A549 (cell line): ENCODE measurements around the gene MEG3. TPM values are rescaled to one million over a fixed set of nuclear protein-coding genes. Genes with fewer than 3 reads are reported as not detected.

Experiments
- ATAC-seq, 2 experiments: fragments of 200-7000 bp in 1 of 2; fragments of >200 bp in 1 of 2; cut with Nextera tagmentation in 1 of 2; cut with Tn5 transposase in 1 of 2; 3 replicates each; pipeline versions ENCODE4 v1.8.0 to v1.9.1; 2018 to 2020; ENCODE audit warnings: mild to moderate bottlenecking in 1 of 2, moderate library complexity in 1 of 2
- CTCF ChIA-PET: fragments of 300-600 bp; sonication (Branson Sonifier 250); formaldehyde crosslinking; extraction: SDS; loops from one replicate; lab custom pipeline; 2021; ENCODE audit warnings: antibody characterized with exemption, inconsistent platforms; lab: Yijun Ruan, JAX
- POLR2A ChIA-PET: fragments of 350-600 bp; formaldehyde crosslinking; extraction: SDS; loops from one replicate; lab custom pipeline; 2021; ENCODE audit warnings: antibody characterized with exemption, inconsistent platforms; lab: Yijun Ruan, JAX
- DNase-seq, 2 experiments: peaks; one replicate each; pipeline versions ENCODE4 v3.0.0 to v3.0.0-alpha.2; 2011 to 2016; ENCODE audit warnings: low read depth in 1 of 2, low spot score in 1 of 2
- FAIRE-seq: peaks from 2 replicates; lab custom pipeline; 2011; peaks lifted over from hg19 to GRCh38; lab: Jason Lieb, UNC
- H3K27ac ChIP-seq, 2 experiments: fragments of >200 bp; sonication (Bioruptor Twin); formaldehyde crosslinking; 3 replicates each; pipeline ENCODE4 v1.5.1; 2016 to 2017
- H3K4me1 ChIP-seq: fragments of >200 bp; sonication (Bioruptor Twin); formaldehyde crosslinking; 3 replicates; pipeline ENCODE4 v1.6.1; 2016
- H3K4me2 ChIP-seq: fragments of >200 bp; sonication (Bioruptor Twin); formaldehyde crosslinking; 3 replicates; pipeline ENCODE4 v1.6.1; 2016
- H3K4me3 ChIP-seq: fragments of >200 bp; sonication (Bioruptor Twin); formaldehyde crosslinking; 3 replicates; pipeline ENCODE4 v1.5.1; 2016
- H3K9me3 ChIP-seq: fragments of >200 bp; sonication (Bioruptor Twin); formaldehyde crosslinking; 3 replicates; pipeline ENCODE4 v1.6.1; 2016
- CBX2 ChIP-seq: fragments of 200-600 bp; sonication (generic); IDR thresholded peaks from 2 replicates; pipeline ENCODE4 v1.6.1; 2016; ENCODE audit warnings: low read depth, mild to moderate bottlenecking, borderline replicate concordance
- CBX8 ChIP-seq: fragments of 200-600 bp; sonication (generic); IDR thresholded peaks from 2 replicates; pipeline ENCODE4 v1.6.1; 2016
- EHMT2 ChIP-seq: fragments of 200-600 bp; sonication (generic); IDR thresholded peaks from 2 replicates; pipeline ENCODE4 v1.6.1; 2016; ENCODE audit warnings: antibody characterized with exemption, low read depth, mild to moderate bottlenecking, moderate library complexity
- FOSL2 ChIP-seq, 2 experiments: fragments of 450-650 bp in 1 of 2; fragments of >200 bp in 1 of 2; sonication (Bioruptor Twin) in 1 of 2; formaldehyde crosslinking; IDR thresholded peaks; 2 replicates each; pipeline versions ENCODE4 v1.5.0 to v1.6.1; 2016 to 2020; ENCODE audit warnings: mild to moderate bottlenecking in 1 of 2, moderate library complexity in 1 of 2
- HEYL ChIP-seq: fragments of 250-450 bp; sonication (Bioruptor Pico); IDR thresholded peaks from 2 replicates; pipeline ENCODE4 v1.8.0; 2021; ENCODE audit warnings: mild to moderate bottlenecking, moderate library complexity
- HOXB5 ChIP-seq: fragments of 250-450 bp; sonication (Bioruptor Pico); IDR thresholded peaks from 2 replicates; pipeline ENCODE4 v1.5.0; 2020; ENCODE audit warnings: mild to moderate bottlenecking, moderate library complexity
- JUN ChIP-seq, 2 experiments: fragments of >200 bp; sonication (Bioruptor Twin); formaldehyde crosslinking; IDR thresholded peaks; 2 replicates in 1 of 2; 3 replicates in 1 of 2; pipeline ENCODE4 v1.6.1; 2016 to 2017
- PHF8 ChIP-seq: fragments of 200-600 bp; sonication (generic); IDR thresholded peaks from 2 replicates; pipeline ENCODE4 v1.6.1; 2016; ENCODE audit warnings: low read depth, mild to moderate bottlenecking, antibody characterized with exemption, moderate library complexity, borderline replicate concordance
- RAD21 ChIP-seq, 2 experiments: fragments of >200 bp in 1 of 2; sonication (Bioruptor Twin) in 1 of 2; formaldehyde crosslinking in 1 of 2; IDR thresholded peaks in 1 of 2; conservative IDR thresholded peaks in 1 of 2; 2 replicates in 1 of 2; 3 replicates in 1 of 2; pipeline ENCODE4 v1.6.1; 2012 to 2018; ENCODE audit warnings: inconsistent platforms in 1 of 2
- RCOR1 ChIP-seq: fragments of 150-350 bp; IDR thresholded peaks from 2 replicates; pipeline ENCODE4 v1.6.1; 2014; ENCODE audit warnings: antibody characterized with exemption, low read length, low read depth
- RNF2 ChIP-seq: fragments of 200-600 bp; sonication (generic); IDR thresholded peaks from 2 replicates; pipeline ENCODE4 v1.6.1; 2016; ENCODE audit warnings: low read depth, mild to moderate bottlenecking, antibody characterized with exemption, moderate library complexity, borderline replicate concordance
- SMC3 ChIP-seq: fragments of >200 bp; sonication (Bioruptor Twin); formaldehyde crosslinking; IDR thresholded peaks from 3 replicates; pipeline ENCODE4 v1.6.1; 2018; ENCODE audit warnings: inconsistent platforms
- TFCP2L1 ChIP-seq: fragments of 250-450 bp; sonication (Bioruptor Pico); IDR thresholded peaks from 2 replicates; pipeline ENCODE4 v1.5.0; 2021; ENCODE audit warnings: mild to moderate bottlenecking
- ZC3H11A ChIP-seq: fragments of 450-650 bp; IDR thresholded peaks from 2 replicates; pipeline ENCODE4 v1.6.1; 2014; ENCODE audit warnings: antibody characterized with exemption, mild to moderate bottlenecking
- ZFP36 ChIP-seq: fragments of 450-650 bp; IDR thresholded peaks from 2 replicates; pipeline ENCODE4 v1.6.1; 2014; ENCODE audit warnings: borderline replicate concordance; ENCODE audit not compliant: partially characterized antibody
- ZNF302 ChIP-seq: fragments of 250-450 bp; sonication (Bioruptor Pico); IDR thresholded peaks from 2 replicates; pipeline ENCODE4 v1.9.0; 2021; ENCODE audit warnings: inconsistent platforms, mild to moderate bottlenecking, moderate library complexity
- ZSCAN20 ChIP-seq: fragments of 250-450 bp; sonication (Bioruptor Pico); IDR thresholded peaks from 2 replicates; pipeline ENCODE4 v1.8.0; 2022; ENCODE audit warnings: mild to moderate bottlenecking, moderate library complexity
- WGBS: methylation state at CpG from one replicate; pipeline ENCODE4 v1.1.6; 2017; ENCODE audit errors: missing lambda C conversion rate; 5-methylcytosine and 5-hydroxymethylcytosine counted together
- polyA plus RNA-seq, 4 experiments: library from polyadenylated mRNA; depleted of rRNA in 3 of 4; stranded (reverse); fragments of >200 nt; fragmentation: RNase III in 1 of 4; extraction: RNeasy Plus Mini Kit Qiagen cat#74134 plus additional on column Dnase treatment in 1 of 4; gene quantifications; 2 replicates in 3 of 4; 3 replicates in 1 of 4; pipeline ENCODE4 v1.2.3, GENCODE V29; 2011 to 2017
- TF ChIP-seq, protein P1 (sequence below): fragments of 250-450 bp; sonication (Bioruptor Pico); IDR thresholded peaks from 2 replicates; pipeline ENCODE4 v1.5.0; 2021; ENCODE audit warnings: mild to moderate bottlenecking, moderate library complexity, borderline replicate concordance
- TF ChIP-seq, protein P2 (sequence below): fragments of 150-350 bp; IDR thresholded peaks from 2 replicates; pipeline ENCODE4 v1.6.1; 2014; ENCODE audit warnings: low read depth, mild to moderate bottlenecking, low read length
- TF ChIP-seq, protein P3 (sequence below): fragments of >200 bp; sonication (Bioruptor Twin); formaldehyde crosslinking; IDR thresholded peaks from 2 replicates; pipeline ENCODE4 v1.6.1; 2016
- TF ChIP-seq, protein P4 (sequence below): IDR thresholded peaks from 2 replicates; pipeline ENCODE4 v1.6.1; 2012
- TF ChIP-seq, protein P5 (sequence below): fragments of 450-650 bp; IDR thresholded peaks from 2 replicates; pipeline ENCODE4 v1.6.1; 2014; ENCODE audit warnings: antibody characterized with exemption

Gene MEG3
- polyA plus RNA-seq, 2 of the 4 experiments (the other 2 are of a cell fraction), result 27.0 to 56.7 TPM

DNA sequence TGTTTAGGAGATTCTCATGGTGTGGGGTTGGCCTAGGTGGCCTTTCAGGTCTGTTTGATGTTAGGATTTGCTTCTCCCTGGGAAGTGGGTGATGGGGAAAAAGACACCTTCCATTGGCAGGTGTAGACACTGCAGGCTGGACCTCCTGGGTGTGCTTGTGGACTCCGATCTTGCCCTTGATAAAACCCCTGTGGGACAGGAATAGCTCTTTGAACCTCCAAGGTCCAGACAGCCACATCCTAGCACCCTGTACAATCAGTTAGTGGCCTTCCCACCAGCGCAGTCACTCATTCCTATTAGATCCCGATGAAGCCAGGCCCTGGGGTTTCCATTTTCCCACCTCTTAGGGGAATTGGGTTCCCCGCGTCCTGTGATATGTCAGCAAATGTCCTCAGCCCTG is 28.5 kb downstream of the MEG3 start:
- H3K9me3 ChIP-seq, result no peaks in the 10 kb centered on the region
- H3K4me3 ChIP-seq, result no peak overlapping the region
- CTCF ChIA-PET, result interaction anchor here (1.2 to 4.4 kb wide), 6 partner anchors 10 to 807 kb away, joined by 3 to 23 read pairs (median 5); no protein-coding TSS in a partner anchor
- TF ChIP-seq HEYL (CRISPR knock-in tag) (no peak), ZSCAN20 (CRISPR knock-in tag) (no peak), HOXB5 (CRISPR knock-in tag) (no peak), ZFP36 (no peak), RCOR1 (no peak), SMC3 (no peak), ZNF302 (CRISPR knock-in tag) (no peak), CBX8 (no peak), JUN (IDR thresholded peaks at IDR 0.05) (no peak), CBX2 (no peak), EHMT2 (no peak), ZC3H11A (no peak)
- TF ChIP-seq, protein P1, sequence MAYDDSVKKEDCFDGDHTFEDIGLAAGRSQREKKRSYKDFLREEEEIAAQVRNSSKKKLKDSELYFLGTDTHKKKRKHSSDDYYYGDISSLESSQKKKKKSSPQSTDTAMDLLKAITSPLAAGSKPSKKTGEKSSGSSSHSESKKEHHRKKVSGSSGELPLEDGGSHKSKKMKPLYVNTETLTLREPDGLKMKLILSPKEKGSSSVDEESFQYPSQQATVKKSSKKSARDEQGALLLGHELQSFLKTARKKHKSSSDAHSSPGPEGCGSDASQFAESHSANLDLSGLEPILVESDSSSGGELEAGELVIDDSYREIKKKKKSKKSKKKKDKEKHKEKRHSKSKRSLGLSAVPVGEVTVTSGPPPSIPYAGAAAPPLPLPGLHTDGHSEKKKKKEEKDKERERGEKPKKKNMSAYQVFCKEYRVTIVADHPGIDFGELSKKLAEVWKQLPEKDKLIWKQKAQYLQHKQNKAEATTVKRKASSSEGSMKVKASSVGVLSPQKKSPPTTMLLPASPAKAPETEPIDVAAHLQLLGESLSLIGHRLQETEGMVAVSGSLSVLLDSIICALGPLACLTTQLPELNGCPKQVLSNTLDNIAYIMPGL (CRISPR knock-in tag), result no peak
- TF ChIP-seq, protein P2, sequence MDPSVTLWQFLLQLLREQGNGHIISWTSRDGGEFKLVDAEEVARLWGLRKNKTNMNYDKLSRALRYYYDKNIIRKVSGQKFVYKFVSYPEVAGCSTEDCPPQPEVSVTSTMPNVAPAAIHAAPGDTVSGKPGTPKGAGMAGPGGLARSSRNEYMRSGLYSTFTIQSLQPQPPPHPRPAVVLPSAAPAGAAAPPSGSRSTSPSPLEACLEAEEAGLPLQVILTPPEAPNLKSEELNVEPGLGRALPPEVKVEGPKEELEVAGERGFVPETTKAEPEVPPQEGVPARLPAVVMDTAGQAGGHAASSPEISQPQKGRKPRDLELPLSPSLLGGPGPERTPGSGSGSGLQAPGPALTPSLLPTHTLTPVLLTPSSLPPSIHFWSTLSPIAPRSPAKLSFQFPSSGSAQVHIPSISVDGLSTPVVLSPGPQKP, result no peak
- TF ChIP-seq, protein P3, sequence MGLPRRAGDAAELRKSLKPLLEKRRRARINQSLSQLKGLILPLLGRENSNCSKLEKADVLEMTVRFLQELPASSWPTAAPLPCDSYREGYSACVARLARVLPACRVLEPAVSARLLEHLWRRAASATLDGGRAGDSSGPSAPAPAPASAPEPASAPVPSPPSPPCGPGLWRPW, result no peak
- TF ChIP-seq, all 56 proteins: peak for 0
- POLR2A ChIA-PET, result no interaction called here
- Histone ChIP-seq H3K4me1 (peaks cover 7% of the 10 kb centered on the region; the same call in 1 of the 3 replicates), H3K27ac (no peak overlapping the region), H3K4me2 (no peak overlapping the region)
- ATAC-seq (no peak), DNase-seq (no peak), FAIRE-seq (no peak)
- WGBS, result 70% methylated on average over 5 of the region's 5 CpGs

DNA sequence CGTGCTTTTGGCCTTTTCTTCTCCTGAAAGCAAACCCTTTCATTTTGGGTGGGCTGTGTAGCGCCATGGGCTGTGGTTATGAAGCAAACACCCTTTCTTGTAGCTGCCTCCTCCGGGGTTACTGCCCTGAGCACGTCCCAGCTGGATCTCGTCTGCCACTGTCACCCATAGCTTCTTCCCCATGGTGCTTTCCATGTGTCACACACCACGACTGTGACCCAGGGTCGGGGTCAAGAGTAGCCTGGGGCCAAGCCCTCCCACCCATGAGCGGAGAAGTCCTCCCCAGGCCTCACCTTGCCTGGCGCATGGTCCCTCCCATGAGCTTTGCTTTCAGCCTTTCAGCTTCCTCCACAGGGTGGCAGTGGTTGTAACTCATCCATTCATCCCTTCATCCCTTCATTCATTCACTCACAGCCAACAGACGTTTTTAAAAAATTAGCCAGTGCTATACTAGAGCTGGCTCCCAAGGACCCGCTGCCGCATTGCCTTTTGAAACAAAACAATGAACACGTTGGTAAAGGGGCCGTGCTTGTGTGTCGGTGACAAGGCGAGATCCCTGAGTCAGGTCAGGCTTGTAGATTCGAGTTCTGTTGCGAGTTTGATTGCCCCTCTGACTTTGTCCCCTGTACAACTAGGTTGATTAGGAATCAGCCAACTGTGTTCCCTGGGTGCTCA is 29.5 kb downstream of the MEG3 start:
- DNase-seq, result peak in 1 of 2 experiments; percentile 11
- FAIRE-seq, result no peak
- ChIA-PET CTCF (interaction anchor here (1.2 to 2.8 kb wide), 5 partner anchors 9 to 774 kb away, joined by 3 to 9 read pairs (median 5); no protein-coding TSS in a partner anchor), POLR2A (no interaction called here)
- ATAC-seq, result no peak
- Histone ChIP-seq H3K9me3 (no peaks in the 10 kb centered on the region), H3K4me2 (no peak overlapping the region), H3K4me3 (no peak overlapping the region), H3K27ac (no peak overlapping the region), H3K4me1 (peaks cover 7% of the 10 kb centered on the region; the same call in 1 of the 3 replicates)
- WGBS, result 80% methylated on average over 18 of the region's 18 CpGs
- TF ChIP-seq FOSL2 (IDR thresholded peaks at IDR 0.05), result no peak
- TF ChIP-seq FOSL2 (CRISPR knock-in tag; IDR thresholded peaks at IDR 0.05), result no peak
- TF ChIP-seq TFCP2L1 (CRISPR knock-in tag), result no peak
- TF ChIP-seq RAD21 (conservative IDR thresholded peaks at IDR 0.05 in 1 of 2, IDR thresholded peaks at IDR 0.05 in 1 of 2), result peak in 1 of 2 experiments; percentile 18; a peak in 2 of 5 replicates
- TF ChIP-seq ZNF302 (CRISPR knock-in tag), result no peak
- TF ChIP-seq, protein P4, sequence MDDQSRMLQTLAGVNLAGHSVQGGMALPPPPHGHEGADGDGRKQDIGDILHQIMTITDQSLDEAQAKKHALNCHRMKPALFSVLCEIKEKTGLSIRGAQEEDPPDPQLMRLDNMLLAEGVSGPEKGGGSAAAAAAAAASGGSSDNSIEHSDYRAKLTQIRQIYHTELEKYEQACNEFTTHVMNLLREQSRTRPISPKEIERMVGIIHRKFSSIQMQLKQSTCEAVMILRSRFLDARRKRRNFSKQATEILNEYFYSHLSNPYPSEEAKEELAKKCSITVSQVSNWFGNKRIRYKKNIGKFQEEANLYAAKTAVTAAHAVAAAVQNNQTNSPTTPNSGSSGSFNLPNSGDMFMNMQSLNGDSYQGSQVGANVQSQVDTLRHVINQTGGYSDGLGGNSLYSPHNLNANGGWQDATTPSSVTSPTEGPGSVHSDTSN, result no peak
- TF ChIP-seq, protein P5, sequence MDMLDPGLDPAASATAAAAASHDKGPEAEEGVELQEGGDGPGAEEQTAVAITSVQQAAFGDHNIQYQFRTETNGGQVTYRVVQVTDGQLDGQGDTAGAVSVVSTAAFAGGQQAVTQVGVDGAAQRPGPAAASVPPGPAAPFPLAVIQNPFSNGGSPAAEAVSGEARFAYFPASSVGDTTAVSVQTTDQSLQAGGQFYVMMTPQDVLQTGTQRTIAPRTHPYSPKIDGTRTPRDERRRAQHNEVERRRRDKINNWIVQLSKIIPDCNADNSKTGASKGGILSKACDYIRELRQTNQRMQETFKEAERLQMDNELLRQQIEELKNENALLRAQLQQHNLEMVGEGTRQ, result no peak
- no peak for TF ChIP-seq RNF2
- TF ChIP-seq SMC3, result 0 out of 3 replicates have a peak, but pooled peaks have one; percentile 25
- no peak for TF ChIP-seq PHF8
